ENCODE data around the gene APPL2.

Gene APPL2

GRCh38 chr12:105222284-105222655, 13.7 kb downstream of the APPL2 start:
- DNase-seq, result no peak

- no peak for DNase-seq
These were observed 14.2 kb downstream of the APPL2 start for GRCh38 chr12:105221583-105222283.

DNA sequence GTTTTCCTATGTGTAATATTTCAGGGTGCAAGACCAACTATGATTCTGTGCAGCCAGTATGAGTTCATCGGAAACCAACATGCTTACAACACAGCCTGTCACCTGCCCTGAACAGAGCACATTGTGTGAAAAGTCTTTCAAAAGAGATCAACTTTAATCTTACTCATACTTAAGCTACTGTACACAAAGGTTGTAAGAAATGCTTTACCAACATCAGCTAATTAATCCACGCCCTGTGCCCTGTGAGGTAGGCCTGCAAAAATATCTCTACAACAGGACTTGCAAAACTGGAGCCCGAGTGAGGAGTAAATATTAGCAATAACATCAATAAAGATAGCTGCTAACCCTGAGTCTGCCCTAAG, 15.1 kb downstream of the APPL2 start:
- no peak for DNase-seq

- no peak for DNase-seq
These were observed 15.6 kb downstream of the APPL2 start for GRCh38 chr12:105220150-105220928.

- no peak for DNase-seq
These were observed 16.5 kb downstream of the APPL2 start for GRCh38 chr12:105219261-105220028.

DNA sequence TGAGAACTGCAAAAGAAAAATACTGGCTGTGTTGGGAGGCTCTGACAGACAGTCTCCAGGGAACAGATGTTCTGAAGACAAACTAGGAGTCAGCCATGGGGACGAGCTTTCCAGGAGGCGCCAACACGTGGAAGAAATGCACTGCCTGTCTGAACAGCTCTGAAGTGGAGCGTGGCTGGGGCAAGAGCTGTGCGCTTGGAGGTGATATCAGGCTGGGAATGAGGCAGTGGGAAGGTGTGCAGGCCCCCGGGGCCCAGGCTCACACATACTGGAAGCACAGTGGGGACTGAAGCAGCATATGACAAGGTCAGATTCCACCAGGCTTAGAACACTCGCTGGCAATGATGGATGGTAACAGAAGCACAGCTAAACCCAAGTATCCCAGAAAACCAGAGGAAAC, 17.5 kb downstream of the APPL2 start:
- DNase-seq, result no peak

GRCh38 chr12:105214670-105215375, 21.2 kb downstream of the APPL2 start:
- no peak for DNase-seq

DNA sequence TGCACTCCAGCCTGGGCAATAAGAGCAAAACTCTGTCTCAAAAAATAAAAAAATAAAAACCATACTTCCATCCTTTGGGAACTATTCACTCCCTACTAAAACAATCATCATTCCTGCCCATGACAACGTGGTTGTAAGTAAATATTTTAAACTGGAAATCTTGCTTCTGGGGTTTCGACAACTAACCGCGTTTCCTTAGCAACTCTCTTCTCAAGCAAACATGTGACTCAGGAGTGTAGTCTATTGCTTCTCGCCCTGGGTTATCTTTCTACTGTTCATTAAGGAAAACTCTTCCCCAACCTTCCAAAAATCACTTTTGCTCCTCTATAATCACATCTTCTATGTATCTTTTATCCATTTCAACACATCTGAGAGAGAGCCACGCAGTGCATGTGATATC, 21.8 kb downstream of the APPL2 start:
- no peak for DNase-seq

DNA sequence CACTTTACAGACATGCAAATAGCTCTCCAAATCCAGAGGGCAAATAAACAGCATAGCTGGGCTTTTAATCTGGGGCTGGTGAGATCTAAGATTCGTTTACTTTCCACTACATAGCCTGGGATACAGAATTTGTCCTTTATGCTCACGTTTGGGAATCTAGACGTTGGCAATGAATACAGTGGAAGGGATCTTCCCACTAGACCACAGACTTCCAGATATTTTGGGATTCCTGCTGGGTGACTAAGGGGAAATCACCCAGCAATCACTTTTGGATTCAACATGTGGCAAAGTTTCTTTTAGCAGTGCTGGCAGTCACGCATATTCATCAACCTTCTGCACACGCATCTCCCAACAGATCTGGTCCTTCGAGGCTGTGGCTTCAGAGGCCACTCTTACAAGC, 23.5 kb downstream of the APPL2 start:
- DNase-seq, result no peak

DNA sequence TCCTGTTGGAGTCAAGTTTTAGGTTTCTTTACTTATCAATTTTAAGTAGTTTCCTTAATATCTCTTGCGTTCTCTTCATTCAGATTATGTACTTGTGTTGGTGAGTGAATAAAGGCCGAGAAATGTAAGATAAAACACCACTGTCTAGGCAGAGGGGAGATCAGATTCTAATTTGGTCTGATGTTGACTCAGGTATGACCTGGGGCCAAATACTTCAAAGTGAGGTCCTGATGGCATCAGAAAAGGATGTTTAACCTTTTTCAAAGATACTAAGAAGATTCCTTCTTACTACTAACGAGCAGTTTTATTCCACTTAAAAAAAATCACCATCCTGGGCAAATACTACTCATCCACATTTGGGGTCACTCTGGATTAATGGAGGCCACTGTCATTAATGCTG, 26.9 kb downstream of the APPL2 start:
- no peak for DNase-seq

GRCh38 chr12:105206686-105207374, 29.1 kb downstream of the APPL2 start:
- DNase-seq, result no peak

DNA sequence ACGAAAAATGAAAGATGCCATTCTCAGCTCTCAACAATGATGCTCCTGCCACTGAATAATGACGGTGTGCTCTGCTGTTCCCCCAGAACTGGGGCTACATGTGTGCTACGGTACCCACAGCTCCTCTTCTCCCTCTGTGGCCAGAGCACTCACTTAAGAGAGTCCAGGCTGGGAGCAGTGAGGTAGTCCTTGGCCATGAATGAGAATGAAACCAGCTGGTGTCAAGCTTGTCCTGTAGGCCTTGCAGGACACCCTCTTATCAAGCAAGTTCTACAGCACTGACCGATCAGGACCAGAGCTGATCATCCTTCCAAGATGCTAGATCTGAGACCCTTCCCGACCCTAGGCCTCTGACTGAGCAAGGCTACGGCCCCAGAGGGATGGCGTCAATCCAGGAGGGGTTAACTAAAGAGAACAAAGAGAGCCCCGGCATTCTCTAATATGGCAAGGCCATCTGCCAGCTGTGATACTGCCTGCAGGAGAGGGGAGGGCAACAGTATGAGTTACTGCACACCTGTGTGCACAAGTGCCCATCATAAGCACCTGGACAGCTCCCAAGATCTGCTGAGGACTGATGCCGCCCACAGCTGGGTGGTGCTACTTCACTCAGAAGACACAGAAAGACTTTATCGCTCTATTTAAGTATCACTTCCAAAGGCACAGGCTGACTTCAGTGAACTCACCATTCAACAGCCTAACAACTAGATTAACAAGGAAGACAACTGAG, 30.5 kb downstream of the APPL2 start:
- no peak for DNase-seq

GRCh38 chr12:105204916-105205315, 31.1 kb downstream of the APPL2 start:
- DNase-seq, result no peak

DNA sequence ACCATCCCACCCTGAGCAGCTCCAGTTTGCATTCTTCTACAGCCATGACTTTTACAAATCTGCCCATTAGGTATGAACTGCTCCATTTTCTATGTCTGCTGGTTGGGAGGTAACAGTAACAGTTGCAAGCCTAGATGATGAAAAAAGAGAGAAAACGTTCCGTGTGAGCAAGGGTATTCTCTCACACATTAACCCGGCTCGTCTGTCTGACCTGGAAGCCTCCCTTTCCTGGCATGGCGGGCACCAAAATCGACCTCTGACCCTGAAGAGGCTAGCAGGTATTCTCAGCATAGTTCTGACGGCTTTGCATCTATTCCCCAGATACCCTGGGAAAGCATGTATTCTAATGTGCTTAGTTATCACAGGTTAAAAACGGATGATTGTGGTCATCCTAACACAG, 31.8 kb downstream of the APPL2 start:
- no peak for DNase-seq

GRCh38 chr12:105202202-105202601, 33.8 kb downstream of the APPL2 start:
- no peak for DNase-seq

GRCh38 chr12:105201299-105201698, 34.7 kb downstream of the APPL2 start:
- no peak for DNase-seq

DNA sequence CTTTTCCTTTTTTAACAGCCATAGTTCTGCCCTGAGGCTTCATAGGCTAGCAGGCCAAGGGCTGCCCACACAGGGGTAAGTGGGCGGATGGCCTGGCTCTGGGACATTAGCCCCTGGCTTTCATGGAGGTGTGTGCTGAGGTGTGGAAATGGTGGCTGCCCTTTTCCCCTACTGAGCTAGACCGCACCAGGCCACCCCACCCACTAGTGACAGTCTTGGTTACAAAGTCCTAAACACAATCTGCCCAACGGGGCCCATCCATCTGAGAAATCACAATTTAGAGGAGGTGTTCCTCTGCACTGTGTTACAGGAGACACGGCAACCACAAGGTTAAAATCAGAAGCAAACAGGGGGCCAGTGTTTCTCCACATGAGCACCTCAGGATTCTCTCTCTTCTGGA, 35.6 kb downstream of the APPL2 start:
- DNase-seq, result no peak

DNA sequence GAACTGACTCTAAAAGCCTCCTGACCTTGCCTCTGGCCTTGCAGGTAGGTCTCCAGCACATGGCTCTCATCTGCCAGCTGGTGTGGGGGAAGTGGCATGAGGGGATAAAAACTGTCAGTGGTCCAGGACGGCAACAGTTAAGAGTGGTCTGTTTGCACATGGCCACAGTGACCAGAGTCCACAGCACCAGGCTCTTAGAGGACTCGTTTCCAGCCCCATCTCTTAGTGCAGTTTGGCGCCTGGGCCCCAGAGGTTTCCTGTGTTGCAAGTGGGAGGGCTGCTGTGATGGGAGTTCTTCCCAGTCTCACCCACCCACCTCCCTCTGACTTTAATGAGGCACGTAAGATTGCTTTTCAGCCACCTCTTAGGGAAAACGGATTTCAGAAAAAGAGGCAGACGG, 37.0 kb downstream of the APPL2 start:
- DNase-seq, result no peak

DNA sequence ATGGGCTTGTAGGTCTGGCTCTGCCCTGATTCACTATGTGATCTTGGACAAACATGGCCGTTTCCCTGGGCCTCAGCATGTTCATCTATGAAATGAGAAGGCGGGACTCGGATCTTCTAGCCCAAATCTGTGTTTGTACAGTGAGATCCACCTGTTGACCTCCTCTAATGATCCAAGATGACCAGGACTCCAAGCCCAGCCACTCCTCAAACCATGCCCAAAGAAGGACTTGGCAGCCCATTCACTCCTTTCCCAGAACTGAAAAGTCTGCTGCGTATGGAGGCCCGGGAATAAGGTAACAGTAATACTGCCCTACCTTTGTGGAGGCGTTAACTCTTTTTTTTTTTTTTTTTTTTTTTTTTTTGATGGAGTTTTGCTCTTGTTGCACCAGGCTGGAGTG, 39.9 kb downstream of the APPL2 start:
- DNase-seq, result no peak

- no peak for DNase-seq
These were observed 41.0 kb downstream of the APPL2 start for GRCh38 chr12:105194947-105195346.

DNA sequence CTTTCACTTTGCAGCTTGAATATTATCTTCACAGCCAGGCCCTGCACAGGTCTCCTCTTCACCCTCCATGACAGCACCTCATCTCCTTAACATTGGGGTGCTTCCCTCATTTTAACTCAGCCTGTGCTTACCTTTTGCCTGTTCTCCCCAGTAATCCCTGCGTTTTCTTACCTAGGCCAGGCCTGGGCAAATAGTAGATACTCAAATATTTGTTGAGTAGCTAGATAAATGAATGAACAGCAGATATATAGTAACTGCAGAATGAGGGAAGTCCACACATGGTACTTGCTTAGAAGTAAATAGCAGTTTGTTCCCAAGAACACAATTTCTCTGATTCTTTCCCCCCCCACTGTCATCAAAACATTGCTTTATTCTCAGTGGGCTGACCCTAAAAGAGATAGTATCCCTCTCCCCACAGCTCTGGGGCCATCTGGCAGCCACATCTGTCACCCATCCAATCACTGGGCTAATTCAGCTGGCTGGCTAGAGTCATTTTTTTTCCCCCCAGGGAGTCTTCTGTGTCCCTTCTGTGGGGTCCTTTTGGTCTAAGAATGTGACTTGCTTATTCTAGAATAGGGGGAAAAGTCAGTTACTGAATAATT, 43.2 kb downstream of the APPL2 start:
- DNase-seq, result no peak

GRCh38 chr12:105190530-105190929, 45.4 kb downstream of the APPL2 start:
- no peak for DNase-seq
